NB4 (cell line): ENCODE data around the gene ZFYVE28.

ENCODE experiments used
- MYC ChIP-seq: IDR thresholded peaks from 2 replicates; pipeline ENCODE4 v1.6.1; 2011; ENCODE audit warnings: low read depth, low read length
- POLR2A ChIP-seq: IDR thresholded peaks from 2 replicates; pipeline ENCODE4 v1.6.1; 2011; ENCODE audit warnings: mild to moderate bottlenecking; ENCODE audit not compliant: insufficient read length; ENCODE audit errors: extremely low read depth
- TF ChIP-seq, protein P1 (sequence below): IDR thresholded peaks from one replicate; pipeline ENCODE4 v1.5.1; 2012; ENCODE audit warnings: low read depth, low read length
- TF ChIP-seq, protein P2 (sequence below): IDR thresholded peaks from 2 replicates; pipeline ENCODE4 v1.6.1; 2011; ENCODE audit warnings: low read depth, low read length

DNA sequence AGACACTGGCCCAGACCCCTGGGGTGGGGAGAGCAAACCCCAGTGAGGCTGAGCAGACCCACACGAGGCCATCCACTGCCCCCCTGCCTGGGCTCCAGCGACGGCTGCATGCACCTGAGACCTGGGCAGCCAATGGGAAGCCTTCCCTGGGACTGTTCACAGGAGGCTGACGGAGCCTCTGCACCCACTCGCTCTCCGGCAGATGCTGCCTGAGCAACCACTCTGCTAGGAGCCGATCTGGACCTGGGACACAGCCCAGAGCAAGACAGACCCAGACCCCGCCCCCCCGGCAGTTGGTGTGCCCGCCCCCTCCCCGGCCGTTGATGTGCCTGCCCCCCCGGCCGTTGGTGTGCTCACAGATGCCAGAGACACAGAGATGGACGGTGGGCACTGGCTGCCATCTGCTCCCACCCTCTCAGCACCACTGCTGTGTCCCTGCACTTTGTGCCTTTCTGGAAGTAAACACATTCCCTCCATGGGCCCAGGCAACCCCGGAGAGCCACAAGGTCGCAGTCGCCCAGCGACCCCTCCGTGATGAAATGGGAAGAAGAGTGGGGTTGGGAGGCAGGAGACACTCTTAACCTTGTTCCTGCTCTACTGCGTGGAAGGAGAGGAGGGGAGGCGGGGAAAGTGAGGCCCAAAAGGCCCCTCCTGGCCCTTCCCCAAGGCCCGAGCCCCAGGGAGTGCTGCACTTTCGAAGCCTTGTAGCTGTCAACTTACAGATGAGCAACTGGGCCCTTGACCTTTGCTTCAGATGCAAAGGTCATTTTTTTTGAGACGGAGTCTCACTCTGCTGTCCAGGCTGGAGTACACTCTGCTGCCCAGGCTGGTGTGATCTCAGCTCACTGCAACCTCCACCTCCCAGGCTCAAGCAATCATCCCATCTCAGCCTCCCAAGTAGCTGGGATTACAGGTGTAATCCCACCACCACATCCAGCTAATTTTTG, 62.0 kb downstream of the ZFYVE28 start:
- TF ChIP-seq, protein P1, sequence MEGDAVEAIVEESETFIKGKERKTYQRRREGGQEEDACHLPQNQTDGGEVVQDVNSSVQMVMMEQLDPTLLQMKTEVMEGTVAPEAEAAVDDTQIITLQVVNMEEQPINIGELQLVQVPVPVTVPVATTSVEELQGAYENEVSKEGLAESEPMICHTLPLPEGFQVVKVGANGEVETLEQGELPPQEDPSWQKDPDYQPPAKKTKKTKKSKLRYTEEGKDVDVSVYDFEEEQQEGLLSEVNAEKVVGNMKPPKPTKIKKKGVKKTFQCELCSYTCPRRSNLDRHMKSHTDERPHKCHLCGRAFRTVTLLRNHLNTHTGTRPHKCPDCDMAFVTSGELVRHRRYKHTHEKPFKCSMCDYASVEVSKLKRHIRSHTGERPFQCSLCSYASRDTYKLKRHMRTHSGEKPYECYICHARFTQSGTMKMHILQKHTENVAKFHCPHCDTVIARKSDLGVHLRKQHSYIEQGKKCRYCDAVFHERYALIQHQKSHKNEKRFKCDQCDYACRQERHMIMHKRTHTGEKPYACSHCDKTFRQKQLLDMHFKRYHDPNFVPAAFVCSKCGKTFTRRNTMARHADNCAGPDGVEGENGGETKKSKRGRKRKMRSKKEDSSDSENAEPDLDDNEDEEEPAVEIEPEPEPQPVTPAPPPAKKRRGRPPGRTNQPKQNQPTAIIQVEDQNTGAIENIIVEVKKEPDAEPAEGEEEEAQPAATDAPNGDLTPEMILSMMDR: no peak
- TF ChIP-seq POLR2A (no peak), MYC (no peak)
- TF ChIP-seq, protein P2, sequence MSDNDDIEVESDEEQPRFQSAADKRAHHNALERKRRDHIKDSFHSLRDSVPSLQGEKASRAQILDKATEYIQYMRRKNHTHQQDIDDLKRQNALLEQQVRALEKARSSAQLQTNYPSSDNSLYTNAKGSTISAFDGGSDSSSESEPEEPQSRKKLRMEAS: no peak
